Peyer's patch (tissue), 4 donors: ENCODE data around the gene ADGRD1. TPM values are rescaled to one million over a fixed set of nuclear protein-coding genes. Genes with fewer than 3 reads are reported as not detected.
A peak's percentile ranks its signal among the peaks of the same experiment; 100 is the strongest.

Experiments
- DNase-seq, 3 donors: peaks; one replicate each; pipeline ENCODE4 v3.0.0-alpha.2; 2017 to 2019
- H3K27ac ChIP-seq, 4 donors: fragments of 200-600 bp; sonication (generic); one replicate each; pipeline ENCODE4 v1.5.1; 2016 to 2019
- H3K27me3 ChIP-seq, 2 donors: fragments of 200-600 bp; sonication (generic); one replicate each; pipeline ENCODE4 v1.5.1; 2019
- H3K36me3 ChIP-seq, 3 donors: fragments of 200-600 bp; sonication (generic); one replicate each; pipeline ENCODE4 v1.5.1; 2016 to 2019
- H3K4me1 ChIP-seq, 4 donors: fragments of 200-600 bp; sonication (generic); one replicate each; pipeline ENCODE4 v1.5.1; 2016 to 2019
- H3K4me3 ChIP-seq, 4 donors: fragments of 200-600 bp; sonication (generic); 1 replicate in 3 of 4; 2 replicates in 1 of 4; pipeline ENCODE4 v1.5.1; 2016 to 2019; ENCODE audit warnings: mild to moderate bottlenecking in 1 of 4
- H3K9me3 ChIP-seq, 4 donors: fragments of 200-600 bp; sonication (generic); one replicate each; pipeline ENCODE4 v1.5.1; 2016 to 2019; ENCODE audit warnings: mild to moderate bottlenecking in 1 of 4
- POLR2A ChIP-seq, 2 donors: fragments of 450-650 bp; IDR thresholded peaks; one replicate each; pipeline ENCODE4 v1.5.1; 2017; ENCODE audit warnings: antibody characterized with exemption in 2 of 2, mild to moderate bottlenecking in 2 of 2, moderate library complexity in 2 of 2
- total RNA-seq, 4 donors: library from RNA; depleted of rRNA; stranded (reverse); fragments of >200 nt; gene quantifications; one replicate each; pipeline ENCODE4 v1.1.0, GENCODE V29; 2016
- TF ChIP-seq, protein P1 (sequence below), 6 experiments: fragments of 450-650 bp in 4 of 6; fragments of 200-600 bp in 2 of 6; sonication (generic) in 1 of 6; IDR thresholded peaks; one replicate each; pipeline ENCODE4 v1.5.1; 2017 to 2019; ENCODE audit warnings: antibody characterized with exemption in 6 of 6, mild to moderate bottlenecking in 3 of 6, moderate library complexity in 1 of 6

ADGRD1 gene
- total RNA-seq, 4 donors from 2014 or later: 7.0 to 42.9 (median 27.9) TPM

DNA sequence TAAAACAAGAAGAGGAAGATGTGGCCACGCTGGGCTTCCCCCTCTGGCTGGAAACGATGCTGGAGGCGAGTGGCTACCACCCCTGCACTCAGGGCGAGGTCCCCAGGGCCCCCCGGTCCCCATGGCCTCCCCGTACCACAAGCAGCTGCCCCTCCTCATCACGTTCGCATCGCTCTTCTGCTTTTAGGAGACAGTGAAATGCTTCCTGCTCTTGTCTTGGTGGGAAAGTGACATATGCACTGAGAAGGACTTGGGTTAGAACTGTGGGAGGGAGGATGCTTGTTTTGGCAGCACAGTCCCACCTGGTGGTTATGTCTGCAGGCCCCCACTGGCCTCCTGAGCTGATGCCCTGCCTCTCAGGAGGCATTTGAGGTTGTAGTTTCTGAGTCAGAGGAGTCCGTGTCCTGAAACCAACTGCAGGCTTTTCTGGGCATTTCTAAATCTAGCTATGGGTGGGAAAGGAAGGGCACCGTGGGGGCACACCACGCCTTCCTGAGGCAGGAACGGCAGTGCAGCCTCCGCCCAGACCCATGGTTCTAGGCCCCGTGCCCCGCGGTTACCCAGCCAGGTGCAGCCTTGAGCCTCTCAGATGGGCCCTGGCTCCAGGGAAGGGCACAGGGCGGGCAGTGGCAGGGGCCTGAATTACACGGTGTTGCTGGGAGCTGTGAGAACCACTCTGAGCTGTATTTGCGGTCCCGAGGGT is 139.3 kb downstream of the ADGRD1 start:
- no peaks in the 10 kb centered on the region for H3K4me1 ChIP-seq
- H3K4me3 ChIP-seq: no peak overlapping the region
- no peaks in the 10 kb centered on the region for H3K27me3 ChIP-seq
- no peaks in the 10 kb centered on the region for H3K9me3 ChIP-seq
- peak in 2 of 3 donors; percentile 34 to 56 for DNase-seq
- no peaks in the 10 kb centered on the region for H3K36me3 ChIP-seq
- H3K27ac ChIP-seq: no peak overlapping the region
- TF ChIP-seq POLR2A (IDR thresholded peaks at IDR 0.05): no peak
- TF ChIP-seq, protein P1, sequence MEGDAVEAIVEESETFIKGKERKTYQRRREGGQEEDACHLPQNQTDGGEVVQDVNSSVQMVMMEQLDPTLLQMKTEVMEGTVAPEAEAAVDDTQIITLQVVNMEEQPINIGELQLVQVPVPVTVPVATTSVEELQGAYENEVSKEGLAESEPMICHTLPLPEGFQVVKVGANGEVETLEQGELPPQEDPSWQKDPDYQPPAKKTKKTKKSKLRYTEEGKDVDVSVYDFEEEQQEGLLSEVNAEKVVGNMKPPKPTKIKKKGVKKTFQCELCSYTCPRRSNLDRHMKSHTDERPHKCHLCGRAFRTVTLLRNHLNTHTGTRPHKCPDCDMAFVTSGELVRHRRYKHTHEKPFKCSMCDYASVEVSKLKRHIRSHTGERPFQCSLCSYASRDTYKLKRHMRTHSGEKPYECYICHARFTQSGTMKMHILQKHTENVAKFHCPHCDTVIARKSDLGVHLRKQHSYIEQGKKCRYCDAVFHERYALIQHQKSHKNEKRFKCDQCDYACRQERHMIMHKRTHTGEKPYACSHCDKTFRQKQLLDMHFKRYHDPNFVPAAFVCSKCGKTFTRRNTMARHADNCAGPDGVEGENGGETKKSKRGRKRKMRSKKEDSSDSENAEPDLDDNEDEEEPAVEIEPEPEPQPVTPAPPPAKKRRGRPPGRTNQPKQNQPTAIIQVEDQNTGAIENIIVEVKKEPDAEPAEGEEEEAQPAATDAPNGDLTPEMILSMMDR (IDR thresholded peaks at IDR 0.05): no peak

DNA sequence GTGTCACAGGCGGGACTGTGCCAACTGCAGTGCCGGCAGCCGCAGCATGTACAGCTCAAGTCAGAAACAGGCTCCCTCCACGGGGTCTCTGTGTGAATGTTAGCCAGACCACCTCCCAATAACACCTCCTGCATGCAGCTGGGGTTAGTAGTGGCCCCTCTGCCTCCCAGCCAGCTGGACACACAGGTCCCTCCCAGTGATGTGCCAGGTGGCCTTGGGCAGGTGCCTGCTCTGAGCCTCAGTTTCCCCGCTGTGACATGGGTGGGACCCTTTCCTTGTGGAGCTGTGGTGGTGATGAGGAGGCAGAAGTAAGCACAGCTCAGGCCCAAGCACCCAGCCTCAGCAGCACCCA is 139.9 kb downstream of the ADGRD1 start:
- H3K27ac ChIP-seq: no peak overlapping the region
- no peak overlapping the region for H3K4me3 ChIP-seq
- no peaks in the 10 kb centered on the region for H3K36me3 ChIP-seq
- no peaks in the 10 kb centered on the region for H3K9me3 ChIP-seq
- TF ChIP-seq, protein P1 (IDR thresholded peaks at IDR 0.05): no peak
- TF ChIP-seq POLR2A (IDR thresholded peaks at IDR 0.05): no peak
- peak in 1 of 3 donors; percentile 34 for DNase-seq
- no peaks in the 10 kb centered on the region for H3K27me3 ChIP-seq
- no peaks in the 10 kb centered on the region for H3K4me1 ChIP-seq

DNA sequence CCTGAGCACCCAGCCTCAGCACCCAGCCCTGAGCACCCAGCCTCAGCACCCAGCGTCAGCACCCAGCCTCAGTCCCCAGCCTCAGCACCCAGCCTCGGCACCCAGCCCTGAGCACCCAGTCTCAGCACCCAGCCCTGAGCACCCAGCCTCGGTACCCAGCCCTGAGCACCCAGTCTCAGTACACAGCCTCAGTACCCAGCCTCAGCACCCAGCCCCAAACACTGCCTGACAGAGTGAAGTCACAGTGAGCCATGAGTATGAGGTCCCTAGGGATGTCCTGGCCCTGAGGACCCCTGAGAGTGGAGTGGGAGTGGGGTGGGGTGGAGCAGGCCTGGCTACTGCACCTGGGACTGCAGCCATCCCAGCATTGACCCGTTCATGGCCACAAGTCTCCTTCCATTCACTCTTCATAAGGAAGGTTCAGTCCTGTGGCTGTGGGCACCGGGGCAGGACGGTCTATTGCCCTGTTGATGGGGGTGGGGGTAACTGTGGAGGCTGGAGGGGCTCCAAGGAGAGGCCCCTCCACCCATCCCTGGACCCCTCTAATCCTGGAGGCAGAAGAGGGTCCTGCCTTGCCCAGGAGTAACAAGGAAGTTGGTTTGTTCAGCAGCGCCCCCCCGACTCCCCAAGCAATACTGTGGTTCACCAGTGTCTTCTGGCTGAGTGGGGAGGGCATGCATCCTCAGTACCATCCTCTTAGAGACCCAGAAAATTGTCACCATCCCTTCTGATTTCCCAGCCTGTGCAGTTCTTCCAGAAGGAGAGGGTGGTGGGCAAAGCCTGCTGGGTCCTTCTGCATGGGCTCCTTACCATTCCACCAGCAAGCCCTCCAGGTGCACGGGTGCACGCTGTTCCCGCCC is 140.5 kb downstream of the ADGRD1 start:
- Histone ChIP-seq H3K9me3 (no peaks in the 10 kb centered on the region), H3K4me3 (no peak overlapping the region), H3K27ac (no peak overlapping the region), H3K27me3 (no peaks in the 10 kb centered on the region), H3K4me1 (no peaks in the 10 kb centered on the region), H3K36me3 (no peaks in the 10 kb centered on the region)
- peak in 2 of 3 donors; percentile 30 to 37 for DNase-seq
- TF ChIP-seq, protein P1 (IDR thresholded peaks at IDR 0.05): no peak

DNA sequence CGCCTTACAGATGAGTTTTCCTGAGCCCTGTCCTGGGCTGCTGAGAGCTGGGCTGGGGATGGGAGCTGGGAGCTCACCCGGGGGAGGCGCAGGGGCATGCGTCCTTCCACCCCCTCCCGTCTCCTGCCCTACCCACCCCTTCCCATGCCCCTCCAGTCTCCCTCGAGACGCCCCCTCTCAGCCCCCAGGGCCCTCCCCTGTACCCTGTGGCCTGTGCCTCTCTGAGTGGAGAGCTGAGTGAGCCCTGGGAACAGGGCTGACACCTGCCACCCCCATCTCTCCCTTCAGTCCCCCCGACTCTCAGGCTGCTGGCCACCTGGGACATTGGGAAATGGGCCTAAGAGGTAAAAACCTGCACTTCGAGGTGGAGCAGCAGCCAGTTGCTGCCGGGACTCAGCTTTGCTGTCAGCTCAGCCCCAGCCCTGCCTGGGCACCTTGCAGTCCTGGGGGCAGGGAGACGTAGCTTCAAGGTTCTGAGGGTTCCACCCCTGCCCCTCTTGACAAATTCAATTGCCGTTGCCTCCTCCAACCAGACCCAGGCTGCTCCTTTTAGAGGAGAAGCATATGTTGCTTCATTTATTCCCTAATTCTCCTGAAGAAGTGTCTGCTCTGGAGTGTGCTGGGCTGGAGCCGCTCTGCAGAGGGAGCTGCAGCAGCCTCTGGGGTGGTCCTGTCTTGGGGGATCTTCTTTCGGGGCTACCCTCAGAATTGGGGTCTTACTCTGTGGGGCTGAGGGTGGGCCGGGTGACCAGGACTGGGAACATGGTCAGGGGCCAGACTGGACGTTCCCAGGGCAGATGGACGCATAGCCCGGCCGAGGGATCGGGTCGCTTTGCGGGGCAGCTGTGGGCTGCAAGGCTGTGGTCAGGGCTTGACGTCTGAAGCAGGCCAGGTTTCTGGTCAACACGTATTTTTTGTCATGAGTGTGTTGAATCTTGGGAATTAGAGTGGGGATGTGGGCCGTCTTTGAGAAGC is 141.4 kb downstream of the ADGRD1 start:
- no peaks in the 10 kb centered on the region for H3K9me3 ChIP-seq
- no peaks in the 10 kb centered on the region for H3K27me3 ChIP-seq
- H3K36me3 ChIP-seq: no peaks in the 10 kb centered on the region
- DNase-seq: peak in 2 of 3 donors; percentile 31 to 40
- H3K27ac ChIP-seq: no peak overlapping the region
- TF ChIP-seq POLR2A (IDR thresholded peaks at IDR 0.05): no peak
- TF ChIP-seq, protein P1 (IDR thresholded peaks at IDR 0.05): no peak
- no peaks in the 10 kb centered on the region for H3K4me1 ChIP-seq
- no peak overlapping the region for H3K4me3 ChIP-seq
